HFF-Myc (cell line): ENCODE data around the gene TAOK2.
"Not testable (repeated sequence)": the region's sequence is repeated elsewhere in the genome, so short reads cannot be mapped to it uniquely, and the experiment has no call there.

Experiments used
- DNase-seq: peaks from one replicate; pipeline ENCODE4 v3.0.0-alpha.2; 2011; ENCODE audit warnings: low read depth; ENCODE audit errors: extremely low read depth
- H3K4me3 ChIP-seq: replicated peaks from 2 replicates; pipeline ENCODE4 v1.5.1; 2011; ENCODE audit warnings: low read depth, mild to moderate bottlenecking, control low read depth, low read length
- TF ChIP-seq, protein P1 (sequence below): IDR thresholded peaks from 2 replicates; pipeline ENCODE4 v1.5.1; 2012; ENCODE audit warnings: mild to moderate bottlenecking, low read depth, low read length, control low read depth; ENCODE audit errors: missing control alignments

Gene TAOK2

DNA sequence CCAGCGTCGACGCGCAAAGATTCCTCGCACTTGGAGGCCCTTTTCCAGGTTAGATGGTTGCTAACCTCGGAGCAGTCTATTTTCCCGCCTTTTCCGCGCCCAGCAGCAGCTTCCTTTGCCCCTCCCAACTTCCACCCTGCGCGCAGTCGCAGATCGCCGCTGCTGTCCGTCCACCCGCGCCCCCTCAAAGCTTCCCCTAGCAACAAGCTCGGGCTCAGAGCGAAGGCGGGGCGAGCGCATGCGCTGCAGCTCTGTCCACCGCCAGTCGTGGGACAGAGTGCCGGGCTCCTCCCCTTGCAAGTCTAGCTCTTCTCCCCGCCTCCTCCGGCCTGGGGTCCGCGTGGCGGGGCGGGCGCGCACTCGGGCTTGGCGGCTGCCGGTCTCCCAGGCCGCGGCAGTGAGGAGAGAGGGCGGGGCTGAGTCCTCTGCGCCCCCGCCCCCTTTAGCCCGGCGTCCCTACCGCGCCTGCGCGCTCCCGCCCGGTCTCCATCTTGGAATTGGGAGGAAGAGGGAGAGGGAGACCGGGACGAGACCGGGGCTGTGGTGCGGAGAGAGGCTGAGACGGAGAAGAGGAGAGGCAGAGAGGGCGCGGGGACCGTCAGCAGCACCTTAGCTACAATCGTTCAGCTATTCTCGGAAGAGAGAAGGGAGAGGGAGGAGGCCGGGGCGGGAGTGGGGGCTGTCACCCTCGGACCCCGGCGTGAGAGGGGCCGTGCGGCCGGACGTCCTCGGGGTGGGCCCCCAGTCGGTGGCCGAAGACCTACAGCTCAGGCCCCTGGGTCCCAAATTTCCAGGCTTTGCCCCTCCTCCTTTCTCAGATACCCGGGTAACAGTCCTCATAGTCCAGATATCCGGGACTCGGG, at the start of gene TAOK2:
TSS of gene TAOK2 (plus strand) at position 485 of the 863 bp plus-strand sequence. CDS start 3,905 bp downstream, outside the sequence.
- TF ChIP-seq, protein P1, sequence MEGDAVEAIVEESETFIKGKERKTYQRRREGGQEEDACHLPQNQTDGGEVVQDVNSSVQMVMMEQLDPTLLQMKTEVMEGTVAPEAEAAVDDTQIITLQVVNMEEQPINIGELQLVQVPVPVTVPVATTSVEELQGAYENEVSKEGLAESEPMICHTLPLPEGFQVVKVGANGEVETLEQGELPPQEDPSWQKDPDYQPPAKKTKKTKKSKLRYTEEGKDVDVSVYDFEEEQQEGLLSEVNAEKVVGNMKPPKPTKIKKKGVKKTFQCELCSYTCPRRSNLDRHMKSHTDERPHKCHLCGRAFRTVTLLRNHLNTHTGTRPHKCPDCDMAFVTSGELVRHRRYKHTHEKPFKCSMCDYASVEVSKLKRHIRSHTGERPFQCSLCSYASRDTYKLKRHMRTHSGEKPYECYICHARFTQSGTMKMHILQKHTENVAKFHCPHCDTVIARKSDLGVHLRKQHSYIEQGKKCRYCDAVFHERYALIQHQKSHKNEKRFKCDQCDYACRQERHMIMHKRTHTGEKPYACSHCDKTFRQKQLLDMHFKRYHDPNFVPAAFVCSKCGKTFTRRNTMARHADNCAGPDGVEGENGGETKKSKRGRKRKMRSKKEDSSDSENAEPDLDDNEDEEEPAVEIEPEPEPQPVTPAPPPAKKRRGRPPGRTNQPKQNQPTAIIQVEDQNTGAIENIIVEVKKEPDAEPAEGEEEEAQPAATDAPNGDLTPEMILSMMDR, result no peak

DNA sequence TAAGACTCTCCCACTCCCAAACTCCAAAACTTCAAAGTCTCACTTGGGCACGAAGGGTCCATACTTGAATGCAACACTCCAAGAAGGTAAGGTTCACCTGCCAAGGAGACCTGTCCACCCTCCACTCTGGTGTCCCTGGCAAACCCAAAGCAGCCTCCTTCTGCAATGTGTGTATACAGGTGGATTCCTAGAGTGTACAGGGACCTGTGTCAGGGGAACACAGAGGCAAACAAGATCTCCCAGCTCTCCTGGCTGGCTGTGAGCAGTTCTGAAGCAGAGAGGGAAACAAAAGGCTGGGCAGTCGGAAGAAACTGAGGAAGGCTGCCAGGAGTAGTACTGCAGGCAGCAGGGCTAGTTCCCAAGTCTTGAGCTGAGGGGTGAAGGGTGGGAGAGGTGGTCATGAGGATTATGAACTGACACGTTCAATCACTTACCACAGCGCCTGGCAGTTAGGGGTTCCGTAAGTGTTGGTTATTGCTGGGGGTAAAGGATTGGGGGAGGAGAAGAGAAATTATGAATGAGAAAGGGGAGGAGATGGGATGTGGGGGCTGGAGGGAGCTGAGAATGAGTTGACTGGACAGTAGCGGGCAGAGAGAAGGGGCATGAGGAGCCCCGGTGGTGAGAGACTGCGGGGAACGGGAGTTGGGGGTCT, 48.4 kb upstream of the TAOK2 start:
- no peak for DNase-seq

More for the DNA sequence above, at the start of gene TAOK2:
- peak within 1 kb of the TSS; percentile 95 for H3K4me3 ChIP-seq
- peak; percentile 96 for DNase-seq

DNA sequence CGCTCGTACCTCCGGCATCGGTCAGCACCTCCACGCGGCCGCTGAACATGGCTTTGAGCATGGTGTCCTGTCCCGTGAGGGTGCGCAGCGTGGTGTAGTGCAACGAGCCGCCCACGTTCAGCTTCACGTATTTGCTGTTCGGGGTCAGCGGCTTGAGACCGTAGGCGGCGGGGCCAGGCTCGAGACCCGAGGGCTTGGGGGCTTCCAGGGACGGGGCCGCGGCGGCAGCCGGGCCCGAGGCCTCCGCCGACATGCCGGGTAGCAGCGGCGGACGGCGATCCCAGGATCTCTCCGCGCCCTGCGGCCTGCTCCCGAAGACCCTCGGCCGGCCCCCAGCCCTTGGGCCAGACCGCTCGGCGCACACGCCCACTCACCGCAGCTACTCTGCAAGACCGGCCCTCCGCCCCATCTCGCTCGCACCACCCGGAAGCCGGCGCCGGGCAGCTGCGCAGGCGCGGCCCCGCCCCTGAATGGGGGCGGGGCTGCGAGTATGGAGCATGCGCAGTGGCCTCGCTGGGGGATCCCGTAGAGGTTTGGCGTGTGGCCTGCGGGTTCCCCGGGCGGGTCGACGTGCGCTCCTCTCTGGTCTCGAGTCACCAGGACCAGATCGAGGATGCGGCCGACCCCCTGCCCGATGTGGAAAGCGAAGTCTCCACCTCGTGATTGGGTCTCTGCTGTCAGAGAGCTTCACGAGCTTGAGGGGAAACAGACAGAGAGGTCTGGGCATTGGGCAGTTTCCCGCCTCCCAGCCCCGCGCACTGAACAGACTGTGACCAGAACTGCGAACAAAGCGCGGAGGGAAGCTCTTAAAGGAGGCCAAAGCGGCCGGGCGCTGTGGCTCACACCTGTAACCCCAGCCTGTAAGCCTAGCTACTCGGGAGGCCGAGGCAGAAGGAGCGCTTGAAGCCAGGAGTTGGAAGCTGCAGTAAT, 47.6 kb upstream of the TAOK2 start, which contains the start of gene KCTD13:
TSS of gene KCTD13 (minus strand) at position 446 of the 930 bp plus-strand sequence. CDS start at position 253, 193 bp downstream.
- peak within 1 kb of the TSS; percentile 66 for H3K4me3 ChIP-seq
- DNase-seq, result peak; percentile 24
- TF ChIP-seq, protein P1, result no peak

More for the DNA sequence above, 48.4 kb upstream of the TAOK2 start:
- TF ChIP-seq, protein P1, result no peak
- peak overlapping the region; percentile 66 for H3K4me3 ChIP-seq

DNA sequence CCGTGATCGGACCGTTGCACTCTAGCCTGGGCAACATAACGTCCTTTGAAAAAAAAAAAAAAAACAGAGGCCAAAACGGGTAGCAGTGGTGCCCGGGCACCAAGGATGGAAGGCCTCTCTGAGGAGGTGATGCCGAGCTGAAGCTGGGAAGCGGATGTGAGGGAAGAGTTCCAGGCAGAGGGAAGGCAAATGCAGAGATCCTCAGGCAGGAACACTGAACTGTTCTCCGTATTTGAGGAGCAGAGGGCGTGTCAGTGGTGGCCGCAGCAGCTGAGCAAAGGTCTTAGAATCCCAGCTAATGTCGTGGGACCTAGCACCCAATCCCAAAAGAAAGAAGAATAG, 47.0 kb upstream of the TAOK2 start:
- DNase-seq, result no peak
- peak overlapping the region; percentile 66 for H3K4me3 ChIP-seq
- TF ChIP-seq, protein P1, result no peak

DNA sequence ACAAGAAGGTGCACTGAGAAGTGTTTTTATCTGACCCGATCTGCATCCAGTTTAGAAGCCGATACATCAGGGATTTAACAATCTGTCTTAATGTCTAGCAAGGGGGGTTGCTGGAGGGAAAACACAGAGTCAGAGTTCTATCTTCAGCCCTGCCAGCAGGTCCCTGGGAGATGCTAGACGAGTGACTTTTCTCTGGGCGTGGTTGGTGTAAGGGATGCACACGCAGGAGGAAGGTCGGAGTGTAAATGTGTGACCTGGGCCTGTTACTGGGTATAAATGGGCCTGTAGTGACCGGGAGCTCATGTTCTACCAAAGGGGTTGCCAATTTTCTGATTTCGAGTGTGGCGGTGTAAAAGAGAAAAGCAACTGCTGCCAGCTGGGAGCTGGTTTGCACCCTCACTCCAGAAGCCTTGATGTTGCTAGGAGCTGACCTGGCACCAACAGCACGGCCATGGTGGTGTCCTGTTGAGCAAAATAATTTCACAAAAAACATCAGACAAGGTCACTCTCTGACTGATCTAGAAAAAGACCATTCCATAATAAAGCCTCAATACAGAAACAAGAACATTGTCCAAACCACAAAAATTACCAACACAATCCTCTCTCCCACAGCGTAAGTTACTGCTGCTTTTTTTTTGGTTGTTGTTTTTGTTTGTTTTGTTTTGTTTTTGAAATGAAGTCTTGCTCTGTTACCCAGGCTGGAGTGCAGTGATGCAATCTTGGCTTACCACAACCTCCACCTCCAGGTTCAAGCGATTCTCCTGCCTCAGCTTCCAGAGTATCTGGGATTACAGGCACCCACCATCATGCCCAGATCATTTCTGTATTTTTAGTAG, 46.4 kb upstream of the TAOK2 start:
- TF ChIP-seq, protein P1, result no peak
- peak overlapping the region; percentile 66 for H3K4me3 ChIP-seq
- no peak for DNase-seq

DNA sequence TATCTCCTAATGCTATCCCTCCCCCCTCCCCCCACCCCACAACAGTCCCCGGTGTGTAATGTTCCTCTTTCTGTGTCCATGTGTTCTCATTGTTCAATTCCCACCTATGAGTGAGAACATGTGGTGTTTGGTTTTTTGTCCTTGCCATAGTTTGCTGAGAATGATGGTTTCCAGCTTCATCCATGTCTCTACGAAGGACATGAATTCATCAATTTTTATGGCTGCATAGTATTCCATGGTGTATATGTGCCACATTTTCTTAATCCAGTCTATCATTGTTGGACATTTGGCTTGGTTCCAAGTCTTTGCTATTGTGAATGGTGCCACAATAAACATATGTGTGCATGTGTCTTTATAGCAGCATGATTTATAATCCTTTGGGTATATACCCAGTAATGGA, 41.9 kb upstream of the TAOK2 start:
- H3K4me3 ChIP-seq, DNase-seq: not testable (repeated sequence)
